ENCODE data around the gene LFNG. TPM values are rescaled to one million over a fixed set of nuclear protein-coding genes. Genes with fewer than 3 reads are reported as not detected.

LFNG gene
- total and polyA plus RNA-seq, 10 donors = 21.2 to 47.4 (median 34.0) TPM

- no peak for DNase-seq
- Histone ChIP-seq H3K27ac (no peak overlapping the region), H3K4me1 (peaks cover 0 to 31% (median 14%) of the 10 kb centered on the region in 6 donors), H3K27me3 (replicated peaks in 1 of 7) (peaks cover 0 to 55% (median 9%) of the 10 kb centered on the region in 7 donors), H3K4me3 (no peak overlapping the region), H3K9me3 (no peaks in the 10 kb centered on the region), H3K36me3 (no peaks in the 10 kb centered on the region)
- TF ChIP-seq CTCF (IDR thresholded peaks at IDR 0.05 in 8 of 11, conservative IDR thresholded peaks at IDR 0.05 in 3 of 11) = no peak
- TF ChIP-seq POLR2A (IDR thresholded peaks at IDR 0.05) = no peak
- WGBS, 5 donors = 32 to 45% (median 40%) methylated on average over 9 to 24 of the region's 25 CpGs
- intact Hi-C loops (cut with DNase I; ENCODE audit: low total_unique reads) = no loop called here
Observed at GRCh38 chr7:2497500-2498336, 21.9 kb upstream of the LFNG start.

- peaks cover 0 to 30% (median 14%) of the 10 kb centered on the region in 6 donors for H3K4me1 ChIP-seq
- intact Hi-C loops (cut with DNase I; ENCODE audit: low total_unique reads) = no loop called here
- 71 to 94% (median 80%) methylated on average over 3 to 6 of the region's 6 CpGs for WGBS, 5 donors
- H3K36me3 ChIP-seq = no peaks in the 10 kb centered on the region
- no peaks in the 10 kb centered on the region for H3K9me3 ChIP-seq
- peaks cover 0 to 45% (median 9%) of the 10 kb centered on the region in 7 donors for H3K27me3 ChIP-seq (replicated peaks in 1 of 7)
- H3K4me3 ChIP-seq = no peak overlapping the region
- H3K27ac ChIP-seq = no peak overlapping the region
- no peak for DNase-seq
- TF ChIP-seq CTCF (IDR thresholded peaks at IDR 0.05 in 8 of 11, conservative IDR thresholded peaks at IDR 0.05 in 3 of 11) = no peak
- TF ChIP-seq POLR2AphosphoS5 (IDR thresholded peaks at IDR 0.05) = no peak
- no peak for TF ChIP-seq POLR2A (IDR thresholded peaks at IDR 0.05)
Observed at GRCh38 chr7:2498708-2499107, 20.9 kb upstream of the LFNG start.

- intact Hi-C loops (cut with DNase I; ENCODE audit: low total_unique reads) = no loop called here
- peaks cover 0 to 40% (median 7%) of the 10 kb centered on the region in 7 donors for H3K27me3 ChIP-seq (replicated peaks in 1 of 7)
- DNase-seq = no peak
- no peaks in the 10 kb centered on the region for H3K9me3 ChIP-seq
- 83 to 95% (median 90%) methylated on average over 6 to 7 of the region's 7 CpGs for WGBS, 5 donors
- no peaks in the 10 kb centered on the region for H3K36me3 ChIP-seq
- no peak overlapping the region for H3K27ac ChIP-seq
- H3K4me3 ChIP-seq = no peak overlapping the region
- peaks cover 0 to 26% (median 11%) of the 10 kb centered on the region in 6 donors for H3K4me1 ChIP-seq
- TF ChIP-seq CTCF (IDR thresholded peaks at IDR 0.05 in 8 of 11, conservative IDR thresholded peaks at IDR 0.05 in 3 of 11) (no peak), POLR2AphosphoS5 (IDR thresholded peaks at IDR 0.05) (no peak), POLR2A (IDR thresholded peaks at IDR 0.05) (no peak)
Observed at GRCh38 chr7:2499181-2499580, 20.4 kb upstream of the LFNG start.

GRCh38 chr7:2499719-2500430, 19.7 kb upstream of the LFNG start:
- intact Hi-C loops (cut with DNase I; ENCODE audit: low total_unique reads) = no loop called here
- Histone ChIP-seq H3K4me3 (no peak overlapping the region), H3K27ac (no peak overlapping the region), H3K9me3 (no peaks in the 10 kb centered on the region), H3K27me3 (replicated peaks in 1 of 7) (peaks cover 0 to 33% (median 0%) of the 10 kb centered on the region in 7 donors), H3K36me3 (no peaks in the 10 kb centered on the region), H3K4me1 (peaks cover 0 to 20% (median 6%) of the 10 kb centered on the region in 6 donors)
- 89 to 95% (median 91%) methylated on average over 22 to 27 of the region's 27 CpGs for WGBS, 5 donors
- TF ChIP-seq POLR2AphosphoS5 (IDR thresholded peaks at IDR 0.05) (no peak), CTCF (IDR thresholded peaks at IDR 0.05 in 8 of 11, conservative IDR thresholded peaks at IDR 0.05 in 3 of 11) (no peak), POLR2A (IDR thresholded peaks at IDR 0.05) (no peak)
- no peak for DNase-seq

Data from spleen (tissue), 11 donors.